Stimulated activated CD4-positive, alpha-beta T cell treated with anti-CD3 and anti-CD28 coated beads, Interleukin-2, amount 100 ng/mL, for 4 hours (primary cell): Measurements from ENCODE around the gene RPS6KA1.
"Not testable (repeated sequence)": the region's sequence is repeated elsewhere in the genome, so short reads cannot be mapped to it uniquely, and the experiment has no call there.

Experiments
- DNase-seq: peaks from one replicate; pipeline ENCODE4 v3.0.0-alpha.2; 2020; ENCODE audit warnings: low read depth

The RPS6KA1 gene

DNA sequence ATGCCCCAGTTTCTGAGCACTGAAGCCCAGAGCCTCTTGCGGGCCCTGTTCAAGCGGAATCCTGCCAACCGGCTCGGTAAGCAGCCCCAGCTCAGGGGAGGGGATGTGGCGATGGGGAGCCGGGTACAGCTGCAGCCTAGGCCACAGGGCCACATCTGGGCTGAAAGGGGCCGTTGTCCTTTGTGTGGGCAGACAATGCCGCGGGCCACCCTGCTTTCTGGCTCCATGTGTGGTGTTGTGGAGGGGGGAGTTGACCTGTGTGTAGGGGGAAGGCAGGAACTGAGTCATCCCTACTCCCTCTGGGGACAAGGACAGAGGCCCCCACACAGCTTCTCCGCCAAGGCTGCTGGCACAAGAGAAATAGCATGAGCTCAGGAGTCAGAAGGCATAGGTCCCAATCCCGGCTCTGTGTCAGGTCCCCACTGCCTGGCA, 26.0 kb downstream of the RPS6KA1 start:
- DNase-seq: no peak

DNA sequence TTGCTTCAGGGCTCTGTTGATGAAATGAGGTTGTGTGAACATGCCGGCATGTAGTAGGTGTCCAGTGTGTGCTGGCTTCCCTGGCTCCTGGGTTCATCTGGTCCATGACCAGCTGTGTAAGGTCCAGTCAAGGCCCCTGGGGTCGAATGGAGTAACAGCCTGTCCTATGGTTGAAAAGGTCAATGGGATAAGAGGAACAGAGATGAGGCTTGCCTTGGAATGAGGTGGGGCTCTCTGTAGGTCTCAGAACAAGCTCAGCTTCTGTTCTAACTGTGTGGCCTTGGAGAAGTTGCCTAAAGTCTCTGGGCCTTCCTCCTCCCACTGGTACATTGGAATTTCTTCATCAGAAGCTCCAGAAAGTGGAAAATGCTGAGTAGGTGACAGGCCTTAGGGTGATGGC, 26.6 kb downstream of the RPS6KA1 start:
- DNase-seq: no peak

DNA sequence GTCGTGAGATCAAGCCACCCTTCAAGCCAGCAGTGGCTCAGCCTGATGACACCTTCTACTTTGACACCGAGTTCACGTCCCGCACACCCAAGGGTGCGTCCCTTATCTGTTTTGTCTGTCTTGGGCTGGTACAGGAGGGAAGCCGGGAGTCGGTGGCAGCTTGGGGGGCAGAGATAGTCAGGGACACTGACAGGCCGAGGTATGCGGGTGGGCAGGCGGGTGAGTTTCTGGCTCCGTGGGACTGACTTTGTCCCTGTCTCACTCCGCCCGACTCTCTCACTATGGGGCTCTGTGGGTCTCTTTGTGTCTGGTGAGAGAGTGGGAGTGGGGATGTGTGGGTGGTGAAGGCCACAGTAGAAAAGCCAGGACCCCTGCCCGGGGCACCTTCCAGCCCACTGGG, 27.4 kb downstream of the RPS6KA1 start:
- no peak for DNase-seq

DNA sequence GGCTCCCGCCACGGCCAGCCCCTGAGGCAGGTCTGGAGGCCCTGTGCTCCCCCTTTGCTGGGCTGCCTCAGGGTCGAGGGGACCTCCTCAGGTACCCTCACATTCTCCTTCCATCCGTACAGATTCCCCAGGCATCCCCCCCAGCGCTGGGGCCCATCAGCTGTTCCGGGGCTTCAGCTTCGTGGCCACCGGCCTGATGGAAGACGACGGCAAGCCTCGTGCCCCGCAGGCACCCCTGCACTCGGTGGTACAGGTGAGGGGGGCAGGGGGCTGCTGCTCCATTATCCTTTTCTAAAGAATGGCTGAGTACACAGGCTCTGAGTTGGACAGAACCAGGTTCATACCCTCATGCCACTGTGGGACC, 29.1 kb downstream of the RPS6KA1 start:
- no peak for DNase-seq

GRCh38 chr1:26560403-26560780, 30.8 kb downstream of the RPS6KA1 start:
- no peak for DNase-seq

DNA sequence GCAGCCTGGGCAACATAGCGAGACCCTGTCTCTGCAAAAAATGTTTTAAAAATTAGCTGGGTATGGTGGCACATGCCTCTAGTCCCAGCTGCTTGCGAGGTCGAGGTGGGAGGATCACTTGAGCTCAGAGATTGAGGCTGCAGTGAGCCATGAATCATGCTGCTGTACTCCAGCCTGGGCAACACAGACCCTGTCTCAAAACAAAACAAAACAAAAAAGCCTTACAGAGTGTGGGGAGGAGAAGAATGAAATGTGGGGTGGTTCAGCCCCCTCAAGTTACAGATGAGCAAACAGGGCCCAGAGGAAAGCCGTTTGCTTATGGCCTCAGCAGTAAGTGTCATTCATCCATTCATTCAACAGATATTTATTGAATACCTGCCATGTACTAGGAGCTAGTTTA, 40.7 kb downstream of the RPS6KA1 start:
- DNase-seq: no peak

DNA sequence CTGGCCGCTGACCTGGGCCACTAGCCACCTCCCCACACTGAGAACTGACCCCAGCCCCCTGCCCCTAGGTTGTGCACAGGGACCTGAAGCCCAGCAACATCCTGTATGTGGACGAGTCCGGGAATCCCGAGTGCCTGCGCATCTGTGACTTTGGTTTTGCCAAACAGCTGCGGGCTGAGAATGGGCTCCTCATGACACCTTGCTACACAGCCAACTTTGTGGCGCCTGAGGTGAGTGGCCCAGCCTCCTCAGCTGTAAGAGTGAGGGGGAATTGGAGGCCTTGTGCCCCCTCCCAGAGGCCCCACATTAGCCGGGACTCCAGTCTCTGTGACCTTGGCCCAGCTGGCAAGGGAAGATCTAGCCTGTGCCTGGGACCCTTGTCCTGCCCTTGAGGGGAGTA, 41.8 kb downstream of the RPS6KA1 start:
- no peak for DNase-seq

DNA sequence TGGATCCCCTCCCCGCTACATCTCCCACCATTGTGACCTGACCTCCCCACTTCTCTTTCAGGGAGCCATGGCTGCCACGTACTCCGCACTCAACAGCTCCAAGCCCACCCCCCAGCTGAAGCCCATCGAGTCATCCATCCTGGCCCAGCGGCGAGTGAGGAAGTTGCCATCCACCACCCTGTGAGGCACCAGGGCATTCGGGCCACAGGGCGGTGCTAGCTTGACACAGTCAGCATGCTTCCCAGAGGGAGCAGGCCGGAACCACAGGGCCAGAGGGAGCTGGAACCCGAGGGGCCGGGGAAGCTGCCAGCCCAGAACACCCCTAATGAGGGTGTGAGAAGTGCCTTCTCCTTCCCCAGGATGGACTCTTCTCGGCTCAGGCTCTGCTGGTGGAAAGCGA, 44.5 kb downstream of the RPS6KA1 start:
- DNase-seq: no peak

DNA sequence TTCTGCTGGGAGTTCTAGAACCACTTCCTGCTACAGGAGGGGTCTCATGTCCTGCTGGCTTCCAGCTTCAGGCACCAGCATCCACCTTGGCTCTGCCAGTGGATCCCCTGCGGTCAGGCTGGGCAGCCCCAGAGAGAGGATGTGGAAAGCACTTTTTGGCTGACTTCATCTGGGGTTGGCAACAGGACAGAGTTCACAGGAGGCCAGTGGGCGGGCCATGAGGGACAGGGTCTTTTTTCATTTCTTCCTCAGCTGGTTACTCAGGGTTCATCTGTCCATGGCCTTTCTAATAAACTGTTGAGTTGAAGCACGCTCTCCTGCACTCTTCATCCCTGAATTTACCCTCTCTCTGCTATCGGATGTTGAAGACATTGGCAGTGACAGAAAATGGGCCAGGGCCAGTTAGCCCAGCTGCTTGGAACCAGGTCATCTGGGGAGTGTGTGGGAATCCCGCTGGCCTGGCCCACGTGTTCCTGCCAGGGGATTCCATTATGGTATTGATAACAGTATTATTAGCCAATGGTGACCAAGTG, 45.2 kb downstream of the RPS6KA1 start:
- DNase-seq: no peak

DNA sequence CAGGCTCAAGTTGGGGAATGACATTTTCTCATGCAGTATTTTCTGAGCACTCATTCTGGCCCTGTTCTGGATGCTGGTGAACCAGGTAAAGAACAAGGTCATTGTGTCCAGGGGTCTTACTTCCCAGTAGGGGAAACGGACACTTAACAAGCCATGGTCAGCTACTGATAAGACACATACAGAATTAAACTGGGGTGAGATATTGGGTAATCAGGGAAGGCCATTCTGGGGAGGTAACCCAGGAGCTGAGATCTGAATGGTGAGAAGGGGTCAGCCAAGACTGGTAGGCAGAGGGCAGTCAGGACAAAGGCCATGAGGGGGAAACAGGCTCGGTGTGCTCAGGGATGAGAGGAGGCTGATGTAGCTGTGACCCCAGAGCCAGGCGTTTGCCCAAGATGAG, 45.8 kb downstream of the RPS6KA1 start:
- no peak for DNase-seq

DNA sequence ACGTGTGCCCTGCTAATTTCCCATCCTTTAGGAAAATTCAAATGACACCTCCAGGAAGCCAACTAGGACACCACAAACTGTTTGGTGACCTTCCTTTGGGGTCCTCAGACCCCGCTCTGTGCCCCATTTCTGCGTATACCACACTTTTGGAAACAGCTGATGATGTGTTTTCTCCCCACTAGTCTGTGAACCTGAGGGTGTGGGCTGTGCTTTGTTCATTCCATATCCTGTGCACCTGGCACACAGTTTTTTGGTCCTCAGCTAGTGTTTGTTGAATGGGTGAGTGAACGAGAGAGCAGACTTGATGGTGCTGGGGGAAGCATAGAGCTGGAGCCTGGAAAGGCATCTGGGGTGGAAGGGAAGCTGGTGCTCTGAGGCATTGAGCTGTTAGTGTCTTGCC, 48.6 kb downstream of the RPS6KA1 start:
- DNase-seq: no peak

DNA sequence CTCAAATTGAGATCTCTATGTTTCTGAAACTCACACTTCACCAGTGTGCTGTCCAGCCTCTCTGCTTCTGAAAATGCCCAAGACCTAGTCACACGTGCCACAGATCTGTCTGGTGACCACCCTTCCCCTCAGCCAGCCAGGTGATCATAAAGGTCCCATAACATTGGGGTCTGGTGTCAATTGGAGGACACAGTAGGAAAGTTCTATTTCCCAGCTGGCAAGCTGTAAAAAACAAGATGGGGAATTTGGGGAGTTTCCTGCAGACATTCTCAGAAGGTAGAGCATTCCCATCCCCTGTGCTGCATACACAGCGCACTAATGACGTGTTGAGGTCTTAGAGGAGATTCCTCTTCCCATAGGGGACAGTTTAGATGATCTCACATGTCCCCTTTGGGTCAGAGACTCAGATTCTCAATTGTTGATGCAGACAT, 50.1 kb downstream of the RPS6KA1 start:
- no peak for DNase-seq

DNA sequence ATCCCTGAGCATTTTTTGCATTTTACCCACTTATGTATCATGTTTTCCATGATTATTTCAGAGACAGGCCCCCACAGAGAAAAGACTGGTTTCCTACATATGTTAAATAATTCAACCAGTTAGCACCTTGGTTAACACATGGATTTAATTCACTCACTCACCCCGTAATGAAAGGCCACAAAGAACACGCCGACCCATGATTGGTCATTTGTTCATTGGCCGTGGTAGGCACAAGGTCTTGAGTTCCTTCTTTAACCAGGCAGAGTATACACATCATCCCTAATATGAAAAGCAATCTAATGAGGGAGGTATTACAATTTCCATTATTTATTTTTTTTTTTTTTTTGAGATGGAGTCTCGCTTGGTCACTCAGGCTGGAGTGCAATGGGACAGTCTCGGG, 50.6 kb downstream of the RPS6KA1 start:
- DNase-seq: no peak

DNA sequence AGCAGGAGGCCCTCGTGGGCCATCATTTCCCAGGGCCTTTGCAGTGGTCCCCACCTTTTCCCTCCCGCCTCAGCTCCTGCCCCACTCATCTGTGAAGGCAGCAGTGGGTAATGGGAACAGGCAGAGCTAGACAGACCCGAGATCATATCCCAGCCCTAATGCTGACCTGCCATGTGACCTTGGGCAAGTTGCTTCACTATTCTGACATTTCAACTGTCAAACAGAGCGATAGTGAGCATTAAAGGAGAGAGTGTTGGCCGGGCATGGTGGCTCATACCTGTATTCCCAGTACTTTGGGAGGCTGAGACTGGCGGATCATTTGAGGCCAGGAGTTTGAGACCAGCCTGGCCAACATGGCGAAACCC, 51.7 kb downstream of the RPS6KA1 start:
- DNase-seq: no peak

GRCh38 chr1:26582053-26582835, 52.7 kb downstream of the RPS6KA1 start:
- DNase-seq: no peak

GRCh38 chr1:26582836-26583460, 53.4 kb downstream of the RPS6KA1 start:
- DNase-seq: peak; percentile 33

DNA sequence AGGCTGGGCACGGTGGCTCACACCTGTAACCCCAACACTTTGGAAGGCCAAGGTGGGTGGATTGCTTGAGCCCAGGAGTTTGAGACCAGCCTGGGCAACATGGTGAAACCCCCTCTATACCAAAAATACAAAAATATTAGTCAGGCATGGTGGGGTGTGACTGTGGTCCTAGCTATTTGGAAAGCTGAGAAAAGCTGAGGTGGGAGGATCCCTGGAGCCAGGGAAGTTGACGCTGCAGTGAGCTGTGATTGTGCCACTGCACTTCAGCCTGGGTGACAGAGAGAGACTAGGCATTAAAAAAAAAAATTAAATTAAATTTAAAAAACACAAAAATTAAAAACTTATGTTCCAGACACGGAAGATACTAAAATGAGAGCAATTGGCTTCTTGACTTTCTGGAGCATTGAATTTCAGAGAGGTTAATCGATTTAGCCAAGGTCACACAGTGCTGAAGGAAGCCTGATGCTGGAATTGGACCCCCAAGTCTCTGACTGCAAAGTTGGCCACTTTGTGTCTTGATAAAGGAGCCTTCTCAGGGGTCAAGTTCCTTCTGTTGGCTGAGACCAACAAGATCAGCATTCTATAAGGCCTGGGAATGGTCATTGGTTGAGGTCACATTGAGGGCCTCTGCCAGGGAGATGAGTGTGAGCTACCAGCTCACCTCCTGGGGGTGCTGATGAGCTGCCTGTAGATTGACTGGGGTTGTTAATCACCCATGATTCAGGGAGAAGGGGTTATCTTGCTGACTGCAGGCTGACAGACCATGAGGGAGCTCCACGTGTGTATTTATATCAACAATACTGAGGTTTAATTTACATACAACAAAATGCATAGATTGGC, 54.3 kb downstream of the RPS6KA1 start:
- DNase-seq: no peak

- not testable (repeated sequence) for DNase-seq
These were observed 55.0 kb downstream of the RPS6KA1 start for GRCh38 chr1:26584588-26584987.

GRCh38 chr1:26585471-26585870, 55.9 kb downstream of the RPS6KA1 start:
- DNase-seq: no peak

DNA sequence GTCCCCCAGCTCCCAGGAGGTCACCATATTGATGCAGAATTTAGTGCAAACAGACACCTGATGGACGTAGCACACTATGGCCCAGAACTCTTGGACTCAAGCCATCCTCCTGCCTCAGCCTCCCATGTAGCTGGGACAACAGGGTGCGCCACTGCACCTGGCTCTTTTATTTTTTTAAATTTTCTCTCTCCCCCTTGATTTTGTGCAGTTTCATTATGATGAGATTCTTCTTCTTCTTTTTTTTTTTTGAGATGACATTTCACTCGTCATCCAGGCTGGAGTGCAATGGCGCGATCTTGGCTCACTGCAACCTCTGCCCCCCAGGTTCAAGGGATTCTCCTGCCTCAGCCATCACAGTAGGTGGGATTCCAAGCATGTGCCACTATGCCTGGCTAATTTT, 63.8 kb downstream of the RPS6KA1 start:
- DNase-seq: no peak

- not testable (repeated sequence) for DNase-seq
These were observed 65.0 kb downstream of the RPS6KA1 start for GRCh38 chr1:26594593-26594992.

DNA sequence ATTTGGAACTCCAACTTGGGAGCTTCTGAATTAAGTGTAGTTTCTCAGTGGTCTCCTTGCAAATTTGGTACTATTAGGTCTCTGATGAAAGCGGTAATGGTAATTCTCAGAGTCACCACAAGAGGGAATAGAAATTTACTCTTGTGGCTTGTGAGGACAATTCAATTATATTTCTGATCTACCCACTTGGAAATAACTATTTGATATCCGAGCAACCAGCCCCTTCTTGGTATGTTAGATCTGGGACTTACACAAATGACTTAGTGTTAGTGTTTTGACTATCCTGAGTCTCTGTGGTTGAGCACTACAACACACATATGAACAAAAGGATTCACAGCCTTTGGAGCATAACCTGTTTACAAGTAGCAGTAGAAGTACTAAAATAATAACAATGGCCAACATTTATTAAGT, 68.1 kb downstream of the RPS6KA1 start:
- DNase-seq: no peak

- DNase-seq: no peak
These were observed 69.3 kb downstream of the RPS6KA1 start for GRCh38 chr1:26598890-26599289.
